D721Med (cell line): ENCODE results near the gene RNF133.

Experiments used
- DNase-seq: peaks from one replicate; pipeline ENCODE4 v3.0.0; 2011; ENCODE audit warnings: low spot score; ENCODE audit not compliant: insufficient read length
- FAIRE-seq: peaks from 2 replicates; lab custom pipeline; 2011; peaks lifted over from hg19 to GRCh38; lab: Jason Lieb, UNC
- TF ChIP-seq, protein P1 (sequence below): IDR thresholded peaks from 2 replicates; pipeline ENCODE4 v1.5.1; 2012; ENCODE audit warnings: mild to moderate bottlenecking, control low read depth; ENCODE audit not compliant: insufficient read depth; ENCODE audit errors: missing control alignments

Gene RNF133

DNA sequence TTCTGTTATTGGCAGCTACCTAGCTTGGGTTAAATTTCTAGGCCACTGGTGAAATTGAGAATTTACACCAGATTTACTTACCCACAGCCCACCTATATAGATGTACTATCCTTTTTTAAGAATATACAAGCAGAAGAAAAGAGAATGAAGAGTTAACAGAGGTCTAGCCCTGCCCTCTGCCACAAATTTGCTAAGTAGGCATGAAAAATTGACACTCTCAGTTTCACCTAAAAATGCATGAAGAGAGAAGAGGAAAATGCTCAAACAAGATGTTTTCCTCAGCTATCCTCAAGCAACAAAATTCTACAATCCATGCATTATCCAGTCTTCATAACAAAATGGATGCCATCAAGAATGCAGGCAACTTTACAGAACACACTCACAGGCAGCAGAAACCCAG lies 28.4 kb upstream of the RNF133 start:
- TF ChIP-seq, protein P1, sequence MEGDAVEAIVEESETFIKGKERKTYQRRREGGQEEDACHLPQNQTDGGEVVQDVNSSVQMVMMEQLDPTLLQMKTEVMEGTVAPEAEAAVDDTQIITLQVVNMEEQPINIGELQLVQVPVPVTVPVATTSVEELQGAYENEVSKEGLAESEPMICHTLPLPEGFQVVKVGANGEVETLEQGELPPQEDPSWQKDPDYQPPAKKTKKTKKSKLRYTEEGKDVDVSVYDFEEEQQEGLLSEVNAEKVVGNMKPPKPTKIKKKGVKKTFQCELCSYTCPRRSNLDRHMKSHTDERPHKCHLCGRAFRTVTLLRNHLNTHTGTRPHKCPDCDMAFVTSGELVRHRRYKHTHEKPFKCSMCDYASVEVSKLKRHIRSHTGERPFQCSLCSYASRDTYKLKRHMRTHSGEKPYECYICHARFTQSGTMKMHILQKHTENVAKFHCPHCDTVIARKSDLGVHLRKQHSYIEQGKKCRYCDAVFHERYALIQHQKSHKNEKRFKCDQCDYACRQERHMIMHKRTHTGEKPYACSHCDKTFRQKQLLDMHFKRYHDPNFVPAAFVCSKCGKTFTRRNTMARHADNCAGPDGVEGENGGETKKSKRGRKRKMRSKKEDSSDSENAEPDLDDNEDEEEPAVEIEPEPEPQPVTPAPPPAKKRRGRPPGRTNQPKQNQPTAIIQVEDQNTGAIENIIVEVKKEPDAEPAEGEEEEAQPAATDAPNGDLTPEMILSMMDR: no peak
- no peak for FAIRE-seq
- no peak for DNase-seq

DNA sequence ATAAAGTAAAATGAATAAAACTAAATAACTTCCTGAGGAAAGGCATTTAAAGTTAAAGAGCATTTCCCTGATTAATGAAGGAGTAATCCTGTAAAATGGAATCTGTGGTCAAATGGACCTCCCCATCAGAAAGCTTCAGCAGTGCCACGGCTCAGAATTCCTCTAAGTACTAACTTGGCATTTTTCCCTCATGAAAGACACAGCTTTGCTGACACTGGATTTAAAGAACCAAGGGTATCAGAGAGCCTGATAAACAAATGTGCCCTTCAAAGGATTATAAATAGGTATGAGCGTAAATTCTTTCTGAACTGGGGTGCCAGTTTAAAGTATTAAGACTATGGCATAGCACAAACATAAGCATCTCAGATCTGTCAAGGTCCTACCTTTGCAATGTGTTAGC lies 28.0 kb upstream of the RNF133 start:
- TF ChIP-seq, protein P1: no peak
- no peak for FAIRE-seq

DNA sequence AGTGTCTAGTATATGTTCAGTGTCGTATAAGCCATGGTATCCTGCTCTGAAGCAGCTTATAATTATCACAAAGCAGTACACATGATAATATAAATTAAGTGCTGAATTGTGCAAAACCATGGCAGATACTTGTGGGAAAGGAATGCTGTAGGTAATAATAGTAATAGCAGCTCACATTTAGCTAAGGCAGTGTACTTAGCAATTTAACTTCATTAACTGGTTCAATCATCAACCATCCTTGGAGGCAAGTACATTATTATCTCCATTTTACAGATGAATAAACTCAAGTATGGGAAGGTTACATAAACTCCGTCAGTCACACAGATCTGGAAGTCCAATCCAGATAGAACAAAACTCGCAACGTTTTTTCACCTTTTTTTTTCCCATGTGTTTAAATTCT lies 25.4 kb upstream of the RNF133 start:
- DNase-seq (no peak), FAIRE-seq (no peak)
- TF ChIP-seq, protein P1: no peak

More for the DNA sequence above, 28.0 kb upstream of the RNF133 start:
- DNase-seq: no peak

DNA sequence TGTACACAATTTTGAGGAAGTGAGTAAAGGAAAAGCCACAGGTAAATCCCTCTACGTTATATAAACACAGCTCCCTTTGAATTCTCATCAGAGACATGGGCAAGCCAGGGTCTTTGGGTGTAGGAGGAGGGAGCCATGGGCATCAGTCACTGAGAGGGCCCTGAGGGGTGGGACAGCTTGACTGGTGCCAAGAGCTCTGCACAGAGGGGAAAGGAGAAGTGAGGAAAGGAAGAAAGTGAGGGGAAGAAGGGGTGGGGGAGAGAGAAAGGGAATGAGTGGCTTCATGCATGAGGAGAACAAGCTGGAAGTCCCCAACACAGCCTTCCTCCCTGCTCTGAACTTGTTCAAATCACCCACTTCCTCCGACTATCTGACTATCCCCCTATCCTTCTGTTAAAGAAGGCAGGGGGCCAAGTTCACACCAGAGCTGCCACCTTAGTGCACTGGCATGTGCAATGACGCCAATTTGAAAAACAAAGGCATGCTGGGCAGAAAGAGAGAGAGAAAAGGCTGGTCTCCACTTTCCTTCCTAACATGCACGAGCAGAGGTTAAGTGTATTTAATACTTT lies 20.2 kb upstream of the RNF133 start:
- TF ChIP-seq, protein P1: no peak
- no peak for FAIRE-seq
- DNase-seq: no peak

DNA sequence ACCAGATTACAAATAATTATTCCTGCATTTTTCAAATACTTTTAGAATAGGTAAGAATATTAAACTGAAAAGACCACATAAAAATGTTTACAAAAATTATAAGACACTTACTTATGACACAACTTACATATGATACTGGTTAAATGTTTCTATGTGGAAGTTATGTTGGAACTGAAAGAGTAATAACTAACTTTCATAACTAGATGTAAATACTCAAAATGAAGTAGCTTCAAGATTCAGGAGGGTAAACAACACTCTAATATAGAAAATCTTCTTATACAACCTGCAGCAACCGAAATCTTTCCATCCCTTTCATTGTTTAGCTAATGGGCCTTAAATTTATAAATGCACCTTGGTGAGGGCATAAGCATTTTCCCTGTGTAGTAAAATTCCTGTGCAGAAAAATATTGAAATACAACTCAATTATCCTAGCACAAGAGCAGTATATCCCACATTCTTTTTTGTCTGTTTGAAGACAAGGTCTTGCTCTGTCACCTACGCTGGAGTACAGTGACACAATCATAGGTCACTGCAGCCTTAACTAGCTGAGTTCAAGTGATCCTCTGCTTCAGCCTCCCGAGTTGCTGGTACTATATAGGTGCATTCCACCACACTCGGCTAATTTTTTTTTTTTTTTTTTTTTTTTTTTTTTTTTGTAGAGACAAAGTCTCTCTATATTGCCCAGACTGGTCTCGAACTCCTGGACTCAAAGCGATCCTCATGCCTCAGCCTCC lies 18.6 kb upstream of the RNF133 start:
- FAIRE-seq (no peak), DNase-seq (no peak)
- TF ChIP-seq, protein P1: no peak

DNA sequence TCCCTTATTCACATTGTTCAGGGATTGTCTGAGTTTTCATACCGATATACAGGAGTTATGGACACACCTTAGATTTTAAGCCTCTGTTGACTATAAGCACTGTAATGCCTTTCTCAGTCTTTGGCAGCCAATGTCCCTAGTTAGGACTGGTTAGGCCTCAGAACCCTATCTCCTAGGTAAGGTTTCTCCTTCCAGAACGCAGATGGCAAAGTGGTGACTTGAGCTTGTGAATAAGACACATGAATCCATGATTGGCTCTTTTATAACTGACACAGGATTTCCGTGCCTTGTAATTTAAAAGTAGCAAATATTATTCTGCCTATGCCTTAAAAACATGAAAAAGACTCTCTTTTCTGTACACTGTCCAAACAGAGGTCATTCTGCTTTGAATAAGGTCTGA lies 16.3 kb upstream of the RNF133 start:
- FAIRE-seq (no peak), DNase-seq (no peak)
- TF ChIP-seq, protein P1: no peak

DNA sequence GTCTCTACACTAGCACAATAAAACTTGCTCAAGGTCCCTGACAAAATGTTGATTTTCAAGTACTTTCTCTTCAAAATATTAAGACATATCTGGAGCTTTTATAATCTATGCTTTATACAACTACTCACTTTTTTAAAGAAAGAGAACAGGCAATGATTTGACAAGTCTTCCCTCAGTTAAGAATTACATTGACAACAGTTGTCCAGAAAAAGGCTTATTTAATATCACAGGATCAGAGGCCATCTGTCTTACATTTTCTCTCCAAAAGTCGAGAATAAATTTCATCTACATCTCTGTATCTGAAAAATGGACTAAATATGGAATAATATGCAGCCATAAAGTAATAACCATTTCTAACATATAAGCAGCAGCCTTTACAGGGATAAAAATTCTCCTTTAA lies 12.0 kb upstream of the RNF133 start:
- TF ChIP-seq, protein P1: no peak
- FAIRE-seq (no peak), DNase-seq (no peak)
